WI38 (cell line): ENCODE results near the gene RAB11FIP4.

ENCODE experiments used
- H3K4me3 ChIP-seq: 2 replicates; pipeline ENCODE4 v1.5.1; 2011; ENCODE audit warnings: low read depth, mild to moderate bottlenecking, control low read depth, low read length
- CTCF ChIP-seq: IDR thresholded peaks from 2 replicates; pipeline ENCODE4 v1.5.1; 2012; ENCODE audit warnings: low read depth, mild to moderate bottlenecking, control low read depth, low read length

RAB11FIP4 gene

GRCh38 chr17:31510308-31511194, 119.1 kb downstream of the RAB11FIP4 start:
- H3K4me3 ChIP-seq = no peak overlapping the region
- TF ChIP-seq CTCF = no peak

GRCh38 chr17:31511195-31511578, 119.7 kb downstream of the RAB11FIP4 start:
- TF ChIP-seq CTCF = no peak
- no peak overlapping the region for H3K4me3 ChIP-seq

- no peak for TF ChIP-seq CTCF
- no peak overlapping the region for H3K4me3 ChIP-seq
Observed at GRCh38 chr17:31511580-31511979, 120.1 kb downstream of the RAB11FIP4 start.

GRCh38 chr17:31512104-31512740, 120.7 kb downstream of the RAB11FIP4 start:
- no peak for TF ChIP-seq CTCF
- H3K4me3 ChIP-seq = no peak overlapping the region

GRCh38 chr17:31512796-31513195, 121.3 kb downstream of the RAB11FIP4 start:
- no peak for TF ChIP-seq CTCF
- no peak overlapping the region for H3K4me3 ChIP-seq

- TF ChIP-seq CTCF = no peak
Observed at GRCh38 chr17:31513731-31514427, 122.4 kb downstream of the RAB11FIP4 start.

More at GRCh38 chr17:31513731-31514427, 122.4 kb downstream of the RAB11FIP4 start:
- no peak overlapping the region for H3K4me3 ChIP-seq
